Pancreas (tissue), 10 donors: Measurements from ENCODE around the gene SORCS3. TPM values are rescaled to one million over a fixed set of nuclear protein-coding genes. Genes with fewer than 3 reads are reported as not detected.

ENCODE experiments used
- ATAC-seq, 4 donors: fragments of 200-7000 bp; cut with Tn5 transposase; one replicate each; pipeline versions ENCODE4 v1.8.0 to v1.9.1; 2020; ENCODE audit warnings: mild to moderate bottlenecking in 4 of 4, moderate library complexity in 4 of 4
- DNase-seq, 6 donors: peaks; one replicate each; pipeline ENCODE4 v3.0.0-alpha.2; 2020
- FAIRE-seq: peaks from 2 replicates; lab custom pipeline; 2012; peaks lifted over from hg19 to GRCh38; lab: Jason Lieb, UNC
- H3K27ac ChIP-seq, 4 donors: fragments of 200-600 bp; sonication (generic); 1 replicate in 3 of 4; 2 replicates in 1 of 4; pipeline versions ENCODE4 v1.5.0 to v1.8.0; 2020
- H3K27me3 ChIP-seq, 4 donors: fragments of 200-600 bp; one replicate each; pipeline ENCODE4 v1.8.0; 2021
- H3K36me3 ChIP-seq, 3 donors: fragments of 200-600 bp; sonication (generic) in 1 of 3; one replicate each; pipeline versions ENCODE4 v1.5.0 to v1.8.0; 2020 to 2021
- H3K4me1 ChIP-seq, 3 donors: fragments of 200-600 bp; one replicate each; pipeline ENCODE4 v1.8.0; 2021
- H3K4me3 ChIP-seq, 4 donors: fragments of 200-600 bp; sonication (generic) in 2 of 4; one replicate each; pipeline versions ENCODE4 v1.5.0 to v1.8.0; 2020 to 2021
- H3K9me3 ChIP-seq, 4 donors: fragments of 200-600 bp; one replicate each; pipeline ENCODE4 v1.8.0; 2021
- WGBS, 2 donors: extraction: QIAGEN DNeasy Blood & Tissue Kit; methylation state at CpG; one replicate each; pipeline ENCODE4 v1.1.7; 2013; 5-methylcytosine and 5-hydroxymethylcytosine counted together
- intact Hi-C, 3 donors: fragments of 100-400 bp; cut with DNase I; formaldehyde crosslinking; loops; one replicate each; pipeline versions ENCODE4 v1.11.1 to v1.14.2; 2022
- polyA plus RNA-seq, 2 donors: library from polyadenylated mRNA; stranded (reverse); fragments of 200-250 nt; gene quantifications; one replicate each; pipeline ENCODE4 v1.2.3, GENCODE V29; 2013
- total RNA-seq, 6 donors: library from RNA; stranded (reverse); fragmentation: NEBNext Ultra II Directional in 4 of 6; extraction: Animal tissue kit (Norgen Biotek cat#: 25700) in 4 of 6; gene quantifications; one replicate each; pipeline versions ENCODE4 v1.2.1 to v1.2.4, GENCODE V29; 2021 to 2023
- TF ChIP-seq, protein P1 (sequence below), 4 donors: fragments of 200-600 bp; sonication (generic) in 3 of 4; IDR thresholded peaks; one replicate each; pipeline versions ENCODE4 v1.5.0 to v1.8.0; 2021; ENCODE audit warnings: antibody characterized with exemption in 4 of 4
- donor health status: healthy with polysubstance abuse.
- donor health status: DM: no; HTN: no; CAD: no; lungs with moderate emphysema.
- donor health status: DM: no; HTN: no; CAD: no.
- donor health status: control.
- donor health status: control.
- donor health status: Bipolar disorder and iron deficiency.
- donor health status: DM: yes; HTN: yes; CAD: no.
- donor health status: DM: no; HTN: no; CAD: no.
- donor health status: DM: no; HTN: no; CAD: no.
- donor health status: DM: yes; HTN: yes; CAD: no.

Gene SORCS3
- total and polyA plus RNA-seq, 8 donors = 0.02 TPM; not detected in 7

GRCh38 chr10:105112862-105113261 lies 471.8 kb downstream of the SORCS3 start:
- intact Hi-C loops = no loop called here
- no peak overlapping the region for H3K27ac ChIP-seq
- H3K36me3 ChIP-seq = no peaks in the 10 kb centered on the region
- TF ChIP-seq, protein P1, sequence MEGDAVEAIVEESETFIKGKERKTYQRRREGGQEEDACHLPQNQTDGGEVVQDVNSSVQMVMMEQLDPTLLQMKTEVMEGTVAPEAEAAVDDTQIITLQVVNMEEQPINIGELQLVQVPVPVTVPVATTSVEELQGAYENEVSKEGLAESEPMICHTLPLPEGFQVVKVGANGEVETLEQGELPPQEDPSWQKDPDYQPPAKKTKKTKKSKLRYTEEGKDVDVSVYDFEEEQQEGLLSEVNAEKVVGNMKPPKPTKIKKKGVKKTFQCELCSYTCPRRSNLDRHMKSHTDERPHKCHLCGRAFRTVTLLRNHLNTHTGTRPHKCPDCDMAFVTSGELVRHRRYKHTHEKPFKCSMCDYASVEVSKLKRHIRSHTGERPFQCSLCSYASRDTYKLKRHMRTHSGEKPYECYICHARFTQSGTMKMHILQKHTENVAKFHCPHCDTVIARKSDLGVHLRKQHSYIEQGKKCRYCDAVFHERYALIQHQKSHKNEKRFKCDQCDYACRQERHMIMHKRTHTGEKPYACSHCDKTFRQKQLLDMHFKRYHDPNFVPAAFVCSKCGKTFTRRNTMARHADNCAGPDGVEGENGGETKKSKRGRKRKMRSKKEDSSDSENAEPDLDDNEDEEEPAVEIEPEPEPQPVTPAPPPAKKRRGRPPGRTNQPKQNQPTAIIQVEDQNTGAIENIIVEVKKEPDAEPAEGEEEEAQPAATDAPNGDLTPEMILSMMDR (IDR thresholded peaks at IDR 0.05) = no peak
- no peak for DNase-seq
- ATAC-seq = no peak
- H3K4me1 ChIP-seq = no peaks in the 10 kb centered on the region
- no peak for FAIRE-seq
- WGBS, 2 donors = 29 to 32% methylated on average over 6 of the region's 6 CpGs
- H3K27me3 ChIP-seq = no peaks in the 10 kb centered on the region
- H3K9me3 ChIP-seq = no peaks in the 10 kb centered on the region
- no peak overlapping the region for H3K4me3 ChIP-seq

GRCh38 chr10:105113666-105114065 lies 472.6 kb downstream of the SORCS3 start:
- DNase-seq = no peak
- Histone ChIP-seq H3K27ac (no peak overlapping the region), H3K4me1 (no peaks in the 10 kb centered on the region), H3K36me3 (no peaks in the 10 kb centered on the region), H3K9me3 (no peaks in the 10 kb centered on the region), H3K27me3 (no peaks in the 10 kb centered on the region), H3K4me3 (no peak overlapping the region)
- ATAC-seq = no peak
- WGBS, 2 donors = 42% methylated on average over 3 of the region's 3 CpGs
- TF ChIP-seq, protein P1 (IDR thresholded peaks at IDR 0.05) = no peak
- intact Hi-C loops = no loop called here
- FAIRE-seq = no peak

GRCh38 chr10:105121743-105122142 lies 480.7 kb downstream of the SORCS3 start:
- Histone ChIP-seq H3K36me3 (no peaks in the 10 kb centered on the region), H3K9me3 (no peaks in the 10 kb centered on the region), H3K27ac (no peak overlapping the region), H3K4me3 (no peak overlapping the region), H3K27me3 (no peaks in the 10 kb centered on the region), H3K4me1 (no peaks in the 10 kb centered on the region)
- WGBS, 2 donors = 60 to 64% methylated on average over 3 of the region's 3 CpGs
- intact Hi-C loops = no loop called here
- FAIRE-seq = no peak
- no peak for DNase-seq
- no peak for ATAC-seq
- TF ChIP-seq, protein P1 (IDR thresholded peaks at IDR 0.05) = no peak

- H3K27me3 ChIP-seq = no peaks in the 10 kb centered on the region
- WGBS, 2 donors = 67 to 71% methylated on average over 4 of the region's 4 CpGs
- DNase-seq (no peak), ATAC-seq (no peak), FAIRE-seq (no peak)
- H3K9me3 ChIP-seq = no peaks in the 10 kb centered on the region
- no peak overlapping the region for H3K4me3 ChIP-seq
- H3K36me3 ChIP-seq = no peaks in the 10 kb centered on the region
- H3K4me1 ChIP-seq = no peaks in the 10 kb centered on the region
- intact Hi-C loops = no loop called here
- TF ChIP-seq, protein P1 (IDR thresholded peaks at IDR 0.05) = no peak
- no peak overlapping the region for H3K27ac ChIP-seq
These were observed 487.0 kb downstream of the SORCS3 start for GRCh38 chr10:105128111-105128510.

DNA sequence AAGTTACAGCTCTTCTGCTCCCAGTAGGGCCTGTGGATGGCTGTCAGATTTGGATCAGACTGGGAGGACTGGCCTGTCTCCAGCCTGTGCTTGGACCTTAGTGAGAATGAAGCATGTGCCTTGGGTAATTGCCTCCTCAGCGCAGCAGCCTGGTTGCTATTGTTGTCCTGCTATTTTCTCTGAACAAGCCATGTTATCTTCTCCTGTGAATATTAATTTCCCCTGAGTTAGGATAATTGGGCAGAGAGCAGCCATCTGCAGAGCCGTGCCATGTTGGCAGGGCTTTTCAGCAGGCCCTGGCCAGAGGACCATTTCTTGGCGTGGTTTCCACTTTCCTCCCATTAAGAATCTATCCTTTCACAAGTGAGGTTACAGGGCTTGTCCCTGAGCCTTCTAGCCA lies 497.3 kb downstream of the SORCS3 start:
- FAIRE-seq (no peak), DNase-seq (no peak), ATAC-seq (no peak)
- peaks cover 0 to 3% (median 0%) of the 10 kb centered on the region in 3 donors for H3K4me1 ChIP-seq
- H3K36me3 ChIP-seq = no peaks in the 10 kb centered on the region
- H3K27ac ChIP-seq = no peak overlapping the region
- WGBS, 2 donors = 84 to 94% methylated on average over 3 of the region's 3 CpGs
- H3K4me3 ChIP-seq = no peak overlapping the region
- TF ChIP-seq, protein P1 (IDR thresholded peaks at IDR 0.05) = no peak
- H3K9me3 ChIP-seq = no peaks in the 10 kb centered on the region
- intact Hi-C loops = no loop called here
- no peaks in the 10 kb centered on the region for H3K27me3 ChIP-seq
